A549 (cell line): Measurements from ENCODE around the gene QPRT. TPM values are rescaled to one million over a fixed set of nuclear protein-coding genes. Genes with fewer than 3 reads are reported as not detected.

Source experiments
- ATAC-seq, 2 experiments: fragments of 200-7000 bp in 1 of 2; fragments of >200 bp in 1 of 2; cut with Nextera tagmentation in 1 of 2; cut with Tn5 transposase in 1 of 2; 3 replicates each; pipeline versions ENCODE4 v1.8.0 to v1.9.1; 2018 to 2020; ENCODE audit warnings: mild to moderate bottlenecking in 1 of 2, moderate library complexity in 1 of 2
- CTCF ChIA-PET: fragments of 300-600 bp; sonication (Branson Sonifier 250); formaldehyde crosslinking; extraction: SDS; loops from one replicate; lab custom pipeline; 2021; ENCODE audit warnings: antibody characterized with exemption, inconsistent platforms; lab: Yijun Ruan, JAX
- POLR2A ChIA-PET: fragments of 350-600 bp; formaldehyde crosslinking; extraction: SDS; loops from one replicate; lab custom pipeline; 2021; ENCODE audit warnings: antibody characterized with exemption, inconsistent platforms; lab: Yijun Ruan, JAX
- DNase-seq, 2 experiments: peaks; one replicate each; pipeline versions ENCODE4 v3.0.0 to v3.0.0-alpha.2; 2011 to 2016; ENCODE audit warnings: low read depth in 1 of 2, low spot score in 1 of 2
- FAIRE-seq: peaks from 2 replicates; lab custom pipeline; 2011; peaks lifted over from hg19 to GRCh38; lab: Jason Lieb, UNC
- H3K27ac ChIP-seq, 2 experiments: fragments of >200 bp; sonication (Bioruptor Twin); formaldehyde crosslinking; 3 replicates each; pipeline ENCODE4 v1.5.1; 2016 to 2017
- H3K4me1 ChIP-seq: fragments of >200 bp; sonication (Bioruptor Twin); formaldehyde crosslinking; 3 replicates; pipeline ENCODE4 v1.6.1; 2016
- H3K4me2 ChIP-seq: fragments of >200 bp; sonication (Bioruptor Twin); formaldehyde crosslinking; 3 replicates; pipeline ENCODE4 v1.6.1; 2016
- H3K4me3 ChIP-seq: fragments of >200 bp; sonication (Bioruptor Twin); formaldehyde crosslinking; 3 replicates; pipeline ENCODE4 v1.5.1; 2016
- H3K9me3 ChIP-seq: fragments of >200 bp; sonication (Bioruptor Twin); formaldehyde crosslinking; 3 replicates; pipeline ENCODE4 v1.6.1; 2016
- ATOH8 ChIP-seq: fragments of 250-450 bp; sonication (Bioruptor Pico); IDR thresholded peaks from 2 replicates; pipeline ENCODE4 v1.5.0; 2020; ENCODE audit warnings: low read depth, mild to moderate bottlenecking, moderate library complexity
- BCL3 ChIP-seq: fragments of >200 bp; sonication (Bioruptor Twin); formaldehyde crosslinking; IDR thresholded peaks from 3 replicates; pipeline ENCODE4 v1.6.1; 2016
- CBX2 ChIP-seq: fragments of 200-600 bp; sonication (generic); IDR thresholded peaks from 2 replicates; pipeline ENCODE4 v1.6.1; 2016; ENCODE audit warnings: low read depth, mild to moderate bottlenecking, borderline replicate concordance
- CEBPB ChIP-seq, 2 experiments: fragments of >200 bp in 1 of 2; sonication (Bioruptor Twin) in 1 of 2; formaldehyde crosslinking in 1 of 2; IDR thresholded peaks; 2 replicates each; pipeline ENCODE4 v1.6.1; 2012 to 2016
- CHD4 ChIP-seq: fragments of 200-600 bp; sonication (generic); IDR thresholded peaks from 2 replicates; pipeline ENCODE4 v1.6.1; 2016; ENCODE audit warnings: antibody characterized with exemption, mild to moderate bottlenecking, borderline replicate concordance
- CTCF ChIP-seq: fragments of >200 bp; sonication (Bioruptor Twin); formaldehyde crosslinking; IDR thresholded peaks from 3 replicates; pipeline ENCODE4 v1.5.1; 2016
- FOSB ChIP-seq: fragments of 250-450 bp; sonication (Bioruptor Pico); IDR thresholded peaks from 2 replicates; pipeline ENCODE4 v1.5.0; 2020; ENCODE audit warnings: mild to moderate bottlenecking, moderate library complexity
- FOXS1 ChIP-seq: fragments of 250-450 bp; sonication (Bioruptor Pico); IDR thresholded peaks from 2 replicates; pipeline ENCODE4 v1.5.0; 2020; ENCODE audit warnings: mild to moderate bottlenecking, moderate library complexity
- HES2 ChIP-seq: fragments of >200 bp; sonication (Bioruptor Twin); formaldehyde crosslinking; IDR thresholded peaks from 2 replicates; pipeline ENCODE4 v1.6.1; 2016
- HEYL ChIP-seq: fragments of 250-450 bp; sonication (Bioruptor Pico); IDR thresholded peaks from 2 replicates; pipeline ENCODE4 v1.8.0; 2021; ENCODE audit warnings: mild to moderate bottlenecking, moderate library complexity
- JUN ChIP-seq, 2 experiments: fragments of >200 bp; sonication (Bioruptor Twin); formaldehyde crosslinking; IDR thresholded peaks; 2 replicates in 1 of 2; 3 replicates in 1 of 2; pipeline ENCODE4 v1.6.1; 2016 to 2017
- JUNB ChIP-seq: fragments of >200 bp; sonication (Bioruptor Twin); formaldehyde crosslinking; IDR thresholded peaks from 2 replicates; pipeline ENCODE4 v1.6.1; 2016
- MAX ChIP-seq: IDR thresholded peaks from 2 replicates; pipeline ENCODE4 v1.6.1; 2012
- NFE2L2 ChIP-seq: fragments of 150-350 bp; conservative IDR thresholded peaks from 2 replicates; pipeline ENCODE4 v1.6.1; 2014; ENCODE audit warnings: low read length
- NR3C1 ChIP-seq: fragments of >200 bp; sonication (Bioruptor Twin); formaldehyde crosslinking; IDR thresholded peaks from 3 replicates; pipeline ENCODE4 v1.6.1; 2017
- PBX3 ChIP-seq: IDR thresholded peaks from 2 replicates; pipeline ENCODE4 v1.6.1; 2012
- POLR2AphosphoS2 ChIP-seq: conservative IDR thresholded peaks from 2 replicates; pipeline ENCODE4 v1.6.1; 2012; ENCODE audit warnings: low read length, improper control_type of control experiment, inconsistent platforms
- RAD21 ChIP-seq, 2 experiments: fragments of >200 bp in 1 of 2; sonication (Bioruptor Twin) in 1 of 2; formaldehyde crosslinking in 1 of 2; IDR thresholded peaks in 1 of 2; conservative IDR thresholded peaks in 1 of 2; 2 replicates in 1 of 2; 3 replicates in 1 of 2; pipeline ENCODE4 v1.6.1; 2012 to 2018; ENCODE audit warnings: inconsistent platforms in 1 of 2
- RARB ChIP-seq: fragments of 250-450 bp; sonication (Bioruptor Pico); IDR thresholded peaks from 2 replicates; pipeline ENCODE4 v1.8.0; 2021; ENCODE audit warnings: mild to moderate bottlenecking, moderate library complexity
- RFX5 ChIP-seq: fragments of 450-650 bp; IDR thresholded peaks from 2 replicates; pipeline ENCODE4 v1.7.1; 2014; ENCODE audit warnings: antibody characterized with exemption, mild to moderate bottlenecking, moderate library complexity
- SMC3 ChIP-seq: fragments of >200 bp; sonication (Bioruptor Twin); formaldehyde crosslinking; IDR thresholded peaks from 3 replicates; pipeline ENCODE4 v1.6.1; 2018; ENCODE audit warnings: inconsistent platforms
- SREBF2 ChIP-seq: fragments of 450-650 bp; IDR thresholded peaks from 2 replicates; pipeline ENCODE4 v1.6.1; 2014; ENCODE audit warnings: mild to moderate bottlenecking, moderate library complexity
- USF2 ChIP-seq: fragments of 450-650 bp; IDR thresholded peaks from 2 replicates; pipeline ENCODE4 v1.6.1; 2014; ENCODE audit warnings: antibody characterized with exemption
- WGBS: methylation state at CpG from one replicate; pipeline ENCODE4 v1.1.6; 2017; ENCODE audit errors: missing lambda C conversion rate; 5-methylcytosine and 5-hydroxymethylcytosine counted together
- polyA plus RNA-seq, 4 experiments: library from polyadenylated mRNA; depleted of rRNA in 3 of 4; stranded (reverse); fragments of >200 nt; fragmentation: RNase III in 1 of 4; extraction: RNeasy Plus Mini Kit Qiagen cat#74134 plus additional on column Dnase treatment in 1 of 4; gene quantifications; 2 replicates in 3 of 4; 3 replicates in 1 of 4; pipeline ENCODE4 v1.2.3, GENCODE V29; 2011 to 2017

Gene QPRT
- polyA plus RNA-seq, 2 of the 4 experiments (the other 2 are of a cell fraction), result 1.7 to 2.1 TPM

- ChIA-PET POLR2A (interaction anchor here (0.7 to 1.4 kb wide), 2 partner anchors 90 to 104 kb away, joined by 4 to 11 read pairs; partner anchors contain the start of gene KIF22), CTCF (interaction anchor here (0.6 to 8.2 kb wide), 51 partner anchors 10 to 413 kb away, joined by 3 to 84 read pairs (median 4); partner anchors contain the start of genes C16orf92, GDPD3, KIF22 and MVP)
- TF ChIP-seq MAX, result peak; percentile 53
- peak; percentile 96 for TF ChIP-seq CTCF
- TF ChIP-seq RAD21 (conservative IDR thresholded peaks at IDR 0.05 in 1 of 2, IDR thresholded peaks at IDR 0.05 in 1 of 2), result peak; percentile 94 to 95
- TF ChIP-seq SMC3, result peak; percentile 92
- no peak for TF ChIP-seq JUNB
- Histone ChIP-seq H3K4me1 (peaks cover 4% of the 10 kb centered on the region; the same call in 1 of the 3 replicates), H3K4me2 (peak overlapping the region; percentile 78), H3K9me3 (no peaks in the 10 kb centered on the region), H3K4me3 (no peak overlapping the region), H3K27ac (peak overlapping the region; percentile 34 to 55; a peak in 5 of 6 replicates)
- FAIRE-seq (no peak), ATAC-seq (peak; percentile 93 to 94), DNase-seq (peak; percentile 92 to 96)
- 8% methylated on average over 13 of the region's 14 CpGs for WGBS
Observed at GRCh38 chr16:29700253-29700987, 21.4 kb downstream of the QPRT start.

- no peak for TF ChIP-seq JUN (IDR thresholded peaks at IDR 0.05)
- no peak for TF ChIP-seq RARB (CRISPR knock-in tag)
- no peak for TF ChIP-seq SREBF2
- no peak for TF ChIP-seq CEBPB (IDR thresholded peaks at IDR 0.05)
- TF ChIP-seq PBX3, result no peak
- no peak for TF ChIP-seq FOXS1 (CRISPR knock-in tag)
- ATAC-seq (no peak), FAIRE-seq (no peak), DNase-seq (no peak)
- ChIA-PET POLR2A (interaction anchor here (0.6 to 1.4 kb wide), 3 partner anchors 89 to 728 kb away, joined by 3 to 11 read pairs (median 7); partner anchors contain the start of gene KIF22), CTCF (interaction anchor here (0.6 to 8.2 kb wide), 27 partner anchors 9 to 1033 kb away, joined by 3 to 84 read pairs (median 5); partner anchors contain the start of genes GDPD3, KIF22, MVP and TLCD3B)
- WGBS, result 85% methylated on average over 4 of the region's 5 CpGs
- Histone ChIP-seq H3K9me3 (no peaks in the 10 kb centered on the region), H3K4me2 (no peak overlapping the region; the same call in 2 of the 3 replicates), H3K4me1 (peaks cover 4% of the 10 kb centered on the region; the same call in 1 of the 3 replicates), H3K4me3 (no peak overlapping the region), H3K27ac (no peak overlapping the region; a peak in 1 of 6 replicates)
Observed at GRCh38 chr16:29701214-29701555, 22.2 kb downstream of the QPRT start.

GRCh38 chr16:29702269-29702668 lies 23.3 kb downstream of the QPRT start:
- DNase-seq (no peak), ATAC-seq (no peak), FAIRE-seq (no peak)
- no peak for TF ChIP-seq BCL3
- TF ChIP-seq JUN (IDR thresholded peaks at IDR 0.05), result no peak
- no peak for TF ChIP-seq POLR2AphosphoS2
- TF ChIP-seq JUNB, result no peak
- no peak for TF ChIP-seq HES2
- no peak for TF ChIP-seq NR3C1
- TF ChIP-seq RFX5, result no peak
- no peak for TF ChIP-seq HEYL
- no peak for TF ChIP-seq FOSB (CRISPR knock-in tag)
- no peak for TF ChIP-seq CBX2
- TF ChIP-seq USF2, result no peak
- no peak for TF ChIP-seq NFE2L2
- no peak for TF ChIP-seq CHD4
- TF ChIP-seq ATOH8 (CRISPR knock-in tag), result no peak
- POLR2A ChIA-PET, result no interaction called here
- H3K27ac ChIP-seq, result no peak overlapping the region
- H3K4me2 ChIP-seq, result no peak overlapping the region
- H3K4me1 ChIP-seq, result peaks cover 4% of the 10 kb centered on the region; the same call in 1 of the 3 replicates
- H3K4me3 ChIP-seq, result no peak overlapping the region
- H3K9me3 ChIP-seq, result no peaks in the 10 kb centered on the region
- 86% methylated on average over 13 of the region's 13 CpGs for WGBS
- CTCF ChIA-PET, result interaction anchor here (0.6 to 8.2 kb wide), 9 partner anchors 13 to 362 kb away, joined by 3 to 84 read pairs (median 7); partner anchors contain the start of gene KIF22
